OCI-LY7 (cell line): ENCODE measurements around the gene NCL. TPM values are rescaled to one million over a fixed set of nuclear protein-coding genes. Genes with fewer than 3 reads are reported as not detected.

Source experiments
- BruUV-seq: library from RNA; stranded (reverse); fragments of 400-500 nt; replicated peaks from 2 replicates; lab custom pipeline; 2021; lab: Mats Ljungman, UMichigan
- CTCF ChIA-PET: fragments of 300-600 bp; sonication (Branson Sonifier 250); formaldehyde crosslinking; loops from one replicate; lab custom pipeline; 2022; ENCODE audit warnings: antibody characterized with exemption; ENCODE audit not compliant: unreplicated experiment; lab: Charles Lee
- POLR2A ChIA-PET: fragments of 300-600 bp; sonication (Branson Sonifier 250); formaldehyde crosslinking; loops from one replicate; lab custom pipeline; 2022; ENCODE audit warnings: antibody characterized with exemption; lab: Charles Lee
- DNase-seq: peaks from one replicate; pipeline ENCODE4 v3.0.0-alpha.2; 2015; ENCODE audit warnings: low spot score
- H2AFZ ChIP-seq: fragments of 200-600 bp; sonication (generic), shearing (Covaris generic); 2 replicates; pipeline ENCODE4 v1.6.1; 2014; ENCODE audit warnings: mild to moderate bottlenecking, antibody characterized with exemption, low read length, moderate library complexity
- H3K27ac ChIP-seq: fragments of 200-600 bp; sonication (generic); 2 replicates; pipeline ENCODE4 v1.5.1; 2014; ENCODE audit warnings: mixed run types, low read depth, mild to moderate bottlenecking, moderate library complexity, low read length, inconsistent platforms; ENCODE audit not compliant: poor library complexity, severe bottlenecking
- H3K36me3 ChIP-seq: fragments of 200-600 bp; sonication (generic); 2 replicates; pipeline ENCODE4 v1.6.1; 2014; ENCODE audit warnings: mild to moderate bottlenecking, antibody characterized with exemption, low read length, moderate library complexity, mixed read lengths; ENCODE audit not compliant: insufficient read depth
- H3K4me1 ChIP-seq: fragments of 200-600 bp; sonication (generic); 2 replicates; pipeline ENCODE4 v1.5.1; 2014; ENCODE audit warnings: mild to moderate bottlenecking, low read length; ENCODE audit not compliant: insufficient read depth, poor library complexity, severe bottlenecking
- H3K4me2 ChIP-seq: fragments of 200-600 bp; sonication (generic); 2 replicates; pipeline ENCODE4 v1.6.1; 2014; ENCODE audit warnings: mild to moderate bottlenecking, low read length
- H3K4me3 ChIP-seq: fragments of 200-600 bp; sonication (generic); 2 replicates; pipeline ENCODE4 v1.5.1; 2014; ENCODE audit warnings: mild to moderate bottlenecking, low read depth, low read length; ENCODE audit not compliant: poor library complexity, severe bottlenecking
- H3K79me2 ChIP-seq: fragments of 200-600 bp; sonication (generic); 2 replicates; pipeline ENCODE4 v1.6.1; 2016; ENCODE audit warnings: low read depth, mild to moderate bottlenecking, low read length, moderate library complexity, mixed read lengths; ENCODE audit not compliant: insufficient read depth
- H3K9me2 ChIP-seq: fragments of 200-600 bp; sonication (generic); 2 replicates; pipeline ENCODE4 v1.6.1; 2016; ENCODE audit warnings: mild to moderate bottlenecking, low read length, mixed read lengths; ENCODE audit not compliant: insufficient read depth
- H3K9me3 ChIP-seq: fragments of 200-600 bp; sonication (generic); 2 replicates; pipeline ENCODE4 v1.6.1; 2014; ENCODE audit warnings: mild to moderate bottlenecking, mixed run types, low read length, mixed read lengths
- H4K20me1 ChIP-seq: fragments of 200-600 bp; sonication (generic); 2 replicates; pipeline ENCODE4 v1.6.1; 2014; ENCODE audit warnings: mild to moderate bottlenecking, antibody characterized with exemption, low read length, moderate library complexity, mixed read lengths; ENCODE audit not compliant: insufficient read depth
- CTCF ChIP-seq: fragments of 200-600 bp; sonication (generic); conservative IDR thresholded peaks from 2 replicates; pipeline ENCODE4 v1.5.1; 2014; ENCODE audit warnings: mild to moderate bottlenecking, antibody characterized with exemption, low read length, moderate library complexity, mixed read lengths
- EZH2phosphoT487 ChIP-seq: fragments of 200-600 bp; sonication (generic); IDR thresholded peaks from 2 replicates; pipeline ENCODE4 v1.6.1; 2018; ENCODE audit warnings: low read depth, borderline replicate concordance, mild to moderate bottlenecking, mixed run types, antibody characterized with exemption, low read length, moderate library complexity, mixed read lengths
- intact Hi-C: fragments of 100-400 bp; cut with micrococcal nuclease; formaldehyde crosslinking; loops from one replicate; pipeline ENCODE4 v1.10.0; 2022; ENCODE audit not compliant: unreplicated experiment
- total RNA-seq, 2 experiments: library from RNA; depleted of rRNA in 1 of 2; stranded (reverse); fragments of >200 nt in 1 of 2; shearing (Covaris generic) in 1 of 2; gene quantifications; 2 replicates each; pipeline ENCODE4 v1.2.3, GENCODE V29; 2014 to 2022

The NCL gene
- total RNA-seq, 2 experiments from 2014 or later: 255 to 1,007 TPM

GRCh38 chr2:231418820-231419640, 45.3 kb downstream of the NCL start:
- Histone ChIP-seq H2AFZ (no peak overlapping the region), H4K20me1 (no peaks in the 10 kb centered on the region), H3K79me2 (no peaks in the 10 kb centered on the region), H3K36me3 (no peaks in the 10 kb centered on the region), H3K9me2 (no peaks in the 10 kb centered on the region), H3K4me3 (no peak overlapping the region), H3K9me3 (no peaks in the 10 kb centered on the region), H3K4me1 (no peaks in the 10 kb centered on the region), H3K4me2 (no peak overlapping the region), H3K27ac (no peak overlapping the region)
- intact Hi-C loops: no loop called here
- no peak for DNase-seq
- TF ChIP-seq EZH2phosphoT487: no peak
- no peak for TF ChIP-seq CTCF
- ChIA-PET CTCF (no interaction called here), POLR2A (no interaction called here)
- no TSS peak for BruUV-seq

- H3K36me3 ChIP-seq: no peaks in the 10 kb centered on the region
- H3K9me2 ChIP-seq: no peaks in the 10 kb centered on the region
- H3K9me3 ChIP-seq: peaks cover 13% of the 10 kb centered on the region; the same call in 1 of the 2 replicates
- H3K79me2 ChIP-seq: no peaks in the 10 kb centered on the region
- intact Hi-C loops: no loop called here
- no peak overlapping the region for H3K27ac ChIP-seq
- no peak for DNase-seq
- no peak overlapping the region for H2AFZ ChIP-seq
- POLR2A ChIA-PET: no interaction called here
- no peaks in the 10 kb centered on the region for H3K4me1 ChIP-seq
- no peak overlapping the region for H3K4me3 ChIP-seq
- CTCF ChIA-PET: no interaction called here
- no peak overlapping the region for H3K4me2 ChIP-seq
- BruUV-seq: no TSS peak
- no peaks in the 10 kb centered on the region for H4K20me1 ChIP-seq
- TF ChIP-seq EZH2phosphoT487 (no peak), CTCF (no peak)
Measured at GRCh38 chr2:231415029-231415428, 49.3 kb downstream of the NCL start.

GRCh38 chr2:231413921-231414476, 50.3 kb downstream of the NCL start:
- Histone ChIP-seq H3K4me1 (no peaks in the 10 kb centered on the region), H3K27ac (no peak overlapping the region), H3K9me3 (peaks cover 15% of the 10 kb centered on the region; the same call in 1 of the 2 replicates), H3K4me2 (no peak overlapping the region), H3K4me3 (no peak overlapping the region), H2AFZ (no peak overlapping the region), H3K9me2 (no peaks in the 10 kb centered on the region), H3K36me3 (no peaks in the 10 kb centered on the region), H3K79me2 (no peaks in the 10 kb centered on the region), H4K20me1 (no peaks in the 10 kb centered on the region)
- intact Hi-C loops: no loop called here
- no peak for DNase-seq
- CTCF ChIA-PET: no interaction called here
- BruUV-seq: no TSS peak
- POLR2A ChIA-PET: interaction anchor here (0.6 kb wide), 1 partner anchor 184 kb away, joined by 3 read pairs; no protein-coding TSS in a partner anchor
- TF ChIP-seq EZH2phosphoT487 (no peak), CTCF (no peak)
